Activated CD8-positive, alpha-beta T cell treated with anti-CD3 and anti-CD28 coated beads for 36 hours (primary cell): ENCODE measurements around the gene COL4A3. TPM values are rescaled to one million over a fixed set of nuclear protein-coding genes. Genes with fewer than 3 reads are reported as not detected.
A peak's percentile ranks its signal among the peaks of the same experiment; 100 is the strongest.

ENCODE experiments used
- ATAC-seq: fragments of 200-7000 bp; cut with Tn5 transposase; one replicate; pipeline ENCODE4 v1.10.0; 2021; ENCODE audit warnings: mild to moderate bottlenecking, moderate library complexity
- CTCF ChIA-PET: fragments of 350-600 bp; sonication (Branson Sonifier 250); formaldehyde crosslinking; loops from one replicate; lab custom pipeline; 2021; ENCODE audit warnings: antibody characterized with exemption; lab: Charles Lee
- POLR2A ChIA-PET: fragments of 350-600 bp; sonication (Branson Sonifier 250); formaldehyde crosslinking; loops from one replicate; lab custom pipeline; 2021; ENCODE audit warnings: antibody characterized with exemption; lab: Charles Lee
- DNase-seq: peaks from one replicate; pipeline ENCODE4 v3.0.0-alpha.2; 2020
- H3K27ac Mint-ChIP-seq: one replicate; pipeline ENCODE4 v1.8.0; 2021; ENCODE audit warnings: mild to moderate bottlenecking, mixed read lengths
- H3K27me3 Mint-ChIP-seq: one replicate; pipeline ENCODE4 v1.8.0; 2021; ENCODE audit warnings: mixed read lengths
- H3K36me3 Mint-ChIP-seq: one replicate; pipeline ENCODE4 v1.8.0; 2021; ENCODE audit warnings: low read depth, mixed read lengths
- H3K4me1 Mint-ChIP-seq: one replicate; pipeline ENCODE4 v1.8.0; 2021; ENCODE audit warnings: low read depth, mixed read lengths
- H3K4me3 Mint-ChIP-seq: one replicate; pipeline ENCODE4 v1.8.0; 2021; ENCODE audit warnings: mild to moderate bottlenecking, moderate library complexity, mixed read lengths
- H3K9me3 Mint-ChIP-seq: one replicate; pipeline ENCODE4 v1.8.0; 2021; ENCODE audit warnings: mixed read lengths
- CTCF ChIP-seq: fragments of 200-600 bp; IDR thresholded peaks from one replicate; pipeline ENCODE4 v1.8.0; 2022; ENCODE audit warnings: antibody characterized with exemption, mild to moderate bottlenecking
- intact Hi-C: fragments of 100-400 bp; cut with micrococcal nuclease; formaldehyde crosslinking; loops from one replicate; pipeline ENCODE4 v1.10.0; 2022
- total RNA-seq, 2 experiments: library from RNA; stranded (reverse); gene quantifications; one replicate each; pipeline ENCODE4 v1.2.3, GENCODE V29; 2021

COL4A3 gene
- total RNA-seq, result not detected

- Mint-ChIP-seq H3K4me1 (peaks cover 2% of the 10 kb centered on the region), H3K9me3 (peaks cover 3% of the 10 kb centered on the region), H3K27ac (no peak within 1 kb of the TSS), H3K4me3 (peak within 1 kb of the TSS; percentile 53), H3K27me3 (peaks cover 56% of the 10 kb centered on the region), H3K36me3 (no peaks in the 10 kb centered on the region)
- ChIA-PET CTCF (no interaction called here), POLR2A (no interaction called here)
- peak; percentile 56 for ATAC-seq
- DNase-seq, result peak; percentile 6
- intact Hi-C loops, result no loop called here
- no peak for TF ChIP-seq CTCF
Measured at GRCh38 chr2:227163998-227164762, at the start of gene COL4A3, which contains the start of gene COL4A4. Gene COL4A3 (plus strand): TSS chr2:227164624. CDS start chr2:227164727, 103 bp downstream. Gene COL4A4 (minus strand): TSS chr2:227164205. CDS start chr2:227147483, 16,722 bp downstream.

GRCh38 chr2:227115761-227116160, 48.7 kb upstream of the COL4A3 start:
- no peaks in the 10 kb centered on the region for H3K36me3 Mint-ChIP-seq
- POLR2A ChIA-PET, result no interaction called here
- H3K9me3 Mint-ChIP-seq, result no peaks in the 10 kb centered on the region
- DNase-seq (no peak), ATAC-seq (no peak)
- no peak for TF ChIP-seq CTCF
- H3K27me3 Mint-ChIP-seq, result peaks cover 13% of the 10 kb centered on the region
- CTCF ChIA-PET, result no interaction called here
- no peak overlapping the region for H3K4me3 Mint-ChIP-seq
- no peaks in the 10 kb centered on the region for H3K4me1 Mint-ChIP-seq
- no peak overlapping the region for H3K27ac Mint-ChIP-seq
- intact Hi-C loops, result no loop called here

- ChIA-PET CTCF (interaction anchor here (0.7 to 0.9 kb wide), 2 partner anchors 121 to 485 kb away, joined by 3 to 6 read pairs; no protein-coding TSS in a partner anchor), POLR2A (no interaction called here)
- ATAC-seq, result no peak
- Mint-ChIP-seq H3K27ac (no peak overlapping the region), H3K27me3 (peaks cover 13% of the 10 kb centered on the region), H3K4me1 (no peaks in the 10 kb centered on the region), H3K36me3 (no peaks in the 10 kb centered on the region), H3K9me3 (no peaks in the 10 kb centered on the region), H3K4me3 (no peak overlapping the region)
- TF ChIP-seq CTCF, result no peak
- no peak for DNase-seq
- intact Hi-C loops, result no loop called here
Measured at GRCh38 chr2:227117027-227117426, 47.4 kb upstream of the COL4A3 start.

- TF ChIP-seq CTCF, result no peak
- ChIA-PET CTCF (interaction anchor here (0.7 to 0.9 kb wide), 2 partner anchors 40 to 120 kb away, joined by 4 to 6 read pairs; no protein-coding TSS in a partner anchor), POLR2A (no interaction called here)
- Mint-ChIP-seq H3K27ac (no peak overlapping the region), H3K9me3 (no peaks in the 10 kb centered on the region), H3K4me3 (no peak overlapping the region), H3K36me3 (no peaks in the 10 kb centered on the region), H3K27me3 (peaks cover 13% of the 10 kb centered on the region), H3K4me1 (no peaks in the 10 kb centered on the region)
- intact Hi-C loops, result no loop called here
- DNase-seq (no peak), ATAC-seq (no peak)
Measured at GRCh38 chr2:227117852-227118251, 46.6 kb upstream of the COL4A3 start.

GRCh38 chr2:227118353-227118752, 46.1 kb upstream of the COL4A3 start:
- ATAC-seq, result no peak
- Mint-ChIP-seq H3K36me3 (no peaks in the 10 kb centered on the region), H3K4me1 (no peaks in the 10 kb centered on the region), H3K27me3 (peaks cover 13% of the 10 kb centered on the region), H3K27ac (no peak overlapping the region), H3K9me3 (no peaks in the 10 kb centered on the region), H3K4me3 (no peak overlapping the region)
- POLR2A ChIA-PET, result no interaction called here
- CTCF ChIA-PET, result no interaction called here
- intact Hi-C loops, result no loop called here
- no peak for DNase-seq
- no peak for TF ChIP-seq CTCF
